Cerebellar cortex (tissue), 1 donor: ENCODE data around the gene WWOX.
A peak's percentile ranks its signal among the peaks of the same experiment; 100 is the strongest.
"Not testable (repeated sequence)": the region's sequence is repeated elsewhere in the genome, so short reads cannot be mapped to it uniquely, and the experiment has no call there.

Source experiments
- DNase-seq: peaks from one replicate; pipeline ENCODE4 v3.0.0-alpha.2; 2015; ENCODE audit warnings: low spot score

WWOX gene

DNA sequence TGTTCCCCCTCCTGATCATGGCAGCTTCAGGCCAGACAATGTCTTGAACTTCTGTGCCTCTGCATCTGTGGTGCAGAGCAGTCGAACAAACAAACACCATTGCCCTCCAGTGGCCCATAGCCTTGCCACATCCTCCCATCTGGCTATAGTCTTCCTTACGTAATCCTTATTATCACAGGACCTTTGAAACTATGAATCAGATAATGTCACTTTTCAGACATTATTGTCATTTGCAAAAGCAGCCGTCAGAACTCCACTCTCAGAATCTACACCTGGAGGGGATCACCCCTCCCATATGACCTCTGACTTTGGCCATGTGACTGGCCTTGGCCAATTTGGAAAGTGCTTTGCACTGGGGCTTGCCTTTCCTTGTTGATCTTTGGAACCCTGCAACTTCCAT, 1113.8 kb downstream of the WWOX start:
- DNase-seq: no peak

DNA sequence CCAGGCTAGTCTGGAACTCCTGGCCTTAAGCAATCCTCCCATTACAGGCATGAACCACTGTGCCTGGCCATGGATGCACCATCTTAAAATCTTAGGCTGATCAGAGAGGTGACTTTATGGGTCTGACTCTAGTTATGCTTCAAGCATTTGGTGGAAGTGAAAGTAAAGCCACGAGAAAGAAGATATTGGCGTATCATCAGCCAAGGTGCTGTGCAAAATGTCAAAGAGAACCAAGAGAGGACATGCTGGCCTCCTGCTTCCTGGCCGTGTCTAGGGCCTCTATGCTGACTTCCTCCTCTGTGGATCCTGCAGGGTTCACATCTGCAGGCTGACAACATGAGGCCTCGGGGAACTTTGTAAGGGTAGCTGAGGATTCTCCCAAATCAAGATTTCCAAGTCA, 1115.8 kb downstream of the WWOX start:
- DNase-seq: no peak

DNA sequence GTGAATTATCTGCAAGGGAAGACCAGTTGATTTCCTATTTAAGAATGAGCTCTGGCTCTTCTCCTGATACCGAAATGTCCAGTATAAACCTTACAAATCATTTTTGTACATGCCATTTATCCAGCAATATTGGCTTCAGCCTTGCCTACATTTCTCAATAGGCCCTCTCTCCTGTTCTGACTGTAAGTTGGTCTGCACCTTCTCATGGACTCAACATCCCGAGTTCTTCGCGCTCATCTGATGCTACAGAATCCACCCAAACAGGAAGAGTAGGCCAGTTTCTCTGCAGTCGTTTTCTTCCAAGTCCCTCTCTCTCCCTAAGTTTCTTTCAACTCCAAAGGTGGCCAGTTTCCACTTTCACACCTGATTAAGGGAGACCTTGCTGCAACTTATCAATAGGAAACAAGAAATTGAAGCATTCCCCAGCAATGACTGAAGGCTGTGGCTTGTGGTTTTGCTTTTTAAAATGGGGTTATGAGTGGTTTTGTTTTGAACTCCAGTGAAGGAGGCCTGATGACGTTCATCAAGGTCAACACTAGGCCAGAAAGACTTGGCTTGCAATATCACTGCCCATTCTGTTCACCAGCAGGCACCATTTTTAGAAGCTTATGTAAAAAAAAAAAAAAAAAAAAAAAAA, 1118.0 kb downstream of the WWOX start:
- DNase-seq: no peak

DNA sequence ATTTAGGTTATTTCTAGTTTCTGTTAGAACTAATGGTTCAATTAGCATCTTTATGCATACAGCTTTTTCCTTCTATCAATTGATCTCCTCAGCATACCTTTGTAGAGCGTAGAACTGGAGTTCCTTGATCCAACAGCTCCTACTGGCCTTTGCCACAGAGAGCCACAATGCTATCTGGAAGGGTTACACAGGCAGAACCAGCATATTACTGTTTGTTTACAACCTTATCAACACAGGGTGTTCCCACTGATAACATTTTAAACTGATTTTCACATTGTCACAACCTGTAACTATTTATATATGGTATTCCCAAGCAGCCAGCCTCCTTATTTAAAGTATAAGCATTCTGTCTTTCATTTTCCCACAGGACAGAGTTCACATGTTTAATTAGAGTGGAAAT, 1118.9 kb downstream of the WWOX start:
- no peak for DNase-seq

DNA sequence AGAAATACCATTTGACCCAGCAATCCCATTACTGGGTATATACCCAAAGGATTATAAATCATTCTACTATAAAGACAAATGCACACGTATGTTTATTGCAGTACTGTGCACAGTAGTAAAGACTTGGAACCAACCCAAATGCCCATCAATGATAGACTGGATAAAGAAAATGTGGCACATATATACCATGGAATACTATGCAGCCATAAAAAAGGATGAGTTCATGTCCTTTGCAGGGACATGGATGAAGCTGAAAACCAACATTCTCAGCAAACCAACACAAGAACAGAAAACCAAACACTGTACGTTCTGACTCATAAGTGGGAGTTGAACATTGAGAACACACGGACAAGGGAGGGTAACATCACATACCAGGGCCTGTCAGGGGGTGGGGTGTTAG, 1126.5 kb downstream of the WWOX start:
- DNase-seq: not testable (repeated sequence)

DNA sequence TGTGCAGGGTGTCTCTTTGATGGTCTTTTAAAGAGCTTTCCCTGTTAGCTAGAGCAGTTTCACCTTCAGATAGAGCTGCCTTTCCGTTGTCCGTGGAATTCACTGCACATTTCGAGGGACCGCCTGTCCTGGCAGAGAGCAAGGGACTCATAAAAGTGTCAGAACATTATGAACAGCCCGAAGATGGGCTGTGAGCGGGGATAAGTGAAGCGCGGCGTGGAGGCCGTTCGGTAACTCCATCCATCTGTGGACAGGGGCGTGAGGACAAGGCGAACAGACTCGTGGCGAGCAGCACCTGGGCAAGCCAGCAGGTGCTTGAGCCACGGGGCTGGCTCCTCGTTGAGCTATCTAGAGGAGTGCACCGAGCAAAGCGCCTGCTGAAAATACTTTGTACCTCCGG, 1129.9 kb downstream of the WWOX start:
- no peak for DNase-seq

DNA sequence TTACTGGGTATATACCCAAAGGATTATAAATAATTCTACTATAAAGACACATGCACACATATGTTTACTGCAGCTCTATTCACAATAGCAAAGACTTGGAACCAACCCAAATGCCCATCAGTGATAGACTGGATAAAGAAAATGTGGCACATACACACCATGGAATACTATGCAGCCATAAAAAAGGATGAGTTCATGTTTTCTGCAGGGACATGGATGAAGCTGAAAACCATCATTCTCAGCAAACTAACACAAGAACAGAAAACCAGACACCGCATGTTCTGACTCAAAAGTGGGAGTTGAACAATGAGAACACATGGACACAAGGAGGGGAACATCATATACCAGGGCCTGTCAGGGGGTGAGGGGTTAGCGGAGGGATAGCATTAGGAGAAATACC, 1146.2 kb downstream of the WWOX start:
- not testable (repeated sequence) for DNase-seq

DNA sequence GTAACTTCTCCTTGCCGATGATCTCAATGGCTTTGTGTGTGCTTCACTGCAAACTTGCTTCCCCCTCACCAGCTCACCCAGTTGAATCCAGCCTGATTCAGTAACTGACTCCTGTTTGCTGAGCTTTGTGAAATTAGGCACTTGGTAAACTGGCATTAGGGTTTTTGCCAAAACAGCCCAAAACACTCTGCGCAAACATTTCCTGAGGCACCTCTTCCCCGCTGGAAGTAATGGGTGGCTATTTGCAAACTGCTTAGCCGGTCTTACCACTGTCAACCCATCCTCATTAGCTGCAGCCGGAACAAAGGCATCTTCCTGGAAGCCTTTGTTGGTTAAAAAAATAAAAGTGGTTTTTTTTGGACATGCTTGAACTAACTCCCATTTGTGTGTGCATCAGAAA, 1147.9 kb downstream of the WWOX start:
- DNase-seq: no peak

DNA sequence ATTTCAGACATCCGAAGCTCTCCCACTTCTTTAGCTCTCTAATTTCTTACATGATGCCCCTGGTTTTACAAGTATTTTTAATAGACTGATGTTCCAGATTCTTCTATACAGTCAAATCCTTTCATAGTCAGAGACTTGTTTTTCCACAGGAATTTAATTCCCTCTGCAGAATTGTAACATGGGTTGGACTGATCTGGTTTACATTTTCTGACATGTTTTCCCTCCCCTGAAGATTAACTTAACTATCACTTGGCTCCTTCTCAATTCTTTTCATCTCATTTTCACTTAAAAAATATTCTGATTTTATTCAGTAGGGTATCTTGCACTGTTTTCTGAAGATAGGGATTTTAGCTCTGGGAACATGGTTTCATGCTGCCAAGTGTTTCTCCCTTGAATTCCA, 1148.9 kb downstream of the WWOX start:
- DNase-seq: no peak

DNA sequence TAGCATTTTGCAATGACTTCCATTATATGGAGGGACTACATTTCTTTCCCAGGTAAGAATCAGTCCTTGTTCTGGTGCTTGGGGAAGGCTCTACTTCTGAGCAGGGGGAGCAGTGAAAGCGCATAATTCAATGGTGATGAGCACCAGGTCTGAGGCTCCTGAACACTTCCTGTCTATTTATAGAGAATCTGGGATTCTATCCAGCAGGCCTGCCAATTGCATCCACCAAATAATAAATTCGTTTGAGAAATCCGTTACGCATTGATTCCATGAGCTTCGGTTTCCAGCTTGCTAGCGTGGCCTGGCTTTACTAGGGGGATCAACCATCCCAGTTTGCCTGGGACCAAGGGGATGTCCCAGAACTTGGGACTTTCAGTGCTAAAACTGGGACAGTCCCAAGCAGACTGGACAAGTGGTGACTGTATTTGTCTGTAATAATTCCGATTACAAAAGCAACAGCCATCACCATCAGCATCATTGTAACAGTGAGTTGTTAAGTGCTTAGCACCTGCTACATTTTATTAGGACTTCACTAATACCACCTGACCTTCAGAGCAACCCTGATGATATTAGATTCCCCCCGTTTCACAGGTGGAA, 1151.1 kb downstream of the WWOX start:
- peak; percentile 53 for DNase-seq

DNA sequence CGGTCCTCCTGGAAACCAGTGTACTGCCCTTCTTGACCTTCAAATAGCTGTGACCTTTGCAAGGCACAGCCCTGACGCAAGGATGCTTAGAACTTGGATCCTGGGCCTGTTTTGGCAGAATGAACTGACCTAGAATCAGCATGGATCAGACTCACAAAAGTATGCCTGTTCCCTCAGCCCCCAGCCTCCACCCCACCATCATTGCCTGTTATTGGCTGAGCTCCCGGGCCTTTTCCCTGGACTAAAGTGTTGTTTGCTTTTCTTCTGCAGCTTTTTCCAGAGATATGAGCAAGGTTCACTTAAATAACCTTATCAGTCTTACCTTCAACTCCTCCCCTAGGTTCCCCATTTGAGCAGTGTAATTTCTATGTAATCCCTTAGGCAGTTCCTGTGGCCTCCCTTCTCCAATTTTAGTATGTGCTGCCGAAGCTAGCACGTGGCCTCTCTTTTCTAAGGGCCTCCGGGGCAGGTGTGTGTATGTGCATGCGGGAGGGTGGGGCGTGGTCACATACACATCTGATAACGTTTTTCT, 1153.7 kb downstream of the WWOX start:
- no peak for DNase-seq

DNA sequence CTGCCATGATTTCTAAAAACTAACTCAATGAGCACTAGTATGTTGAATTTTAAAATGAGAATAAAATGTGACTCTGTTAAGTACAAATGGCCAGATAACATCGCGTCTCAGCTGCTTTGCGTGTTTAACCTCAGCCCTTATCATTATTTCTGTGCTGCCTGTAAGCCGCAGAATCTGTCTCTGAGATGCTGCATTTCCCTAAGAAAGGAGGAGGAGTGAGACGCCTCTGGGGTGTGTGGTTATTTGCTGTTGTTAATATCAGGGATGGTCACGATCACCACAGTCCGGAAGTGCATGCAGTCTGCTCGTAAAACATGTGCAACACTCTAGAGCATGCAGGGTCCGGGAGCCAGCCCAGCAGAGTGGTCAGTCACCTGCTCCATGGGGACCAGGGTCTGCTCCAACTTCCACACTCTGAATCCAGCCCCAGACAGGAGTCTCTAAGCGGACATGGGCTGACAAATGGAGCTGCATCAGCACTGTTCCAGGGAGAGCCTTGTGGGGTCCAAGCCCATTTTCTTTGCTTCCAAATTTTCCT, 1158.6 kb downstream of the WWOX start:
- no peak for DNase-seq

DNA sequence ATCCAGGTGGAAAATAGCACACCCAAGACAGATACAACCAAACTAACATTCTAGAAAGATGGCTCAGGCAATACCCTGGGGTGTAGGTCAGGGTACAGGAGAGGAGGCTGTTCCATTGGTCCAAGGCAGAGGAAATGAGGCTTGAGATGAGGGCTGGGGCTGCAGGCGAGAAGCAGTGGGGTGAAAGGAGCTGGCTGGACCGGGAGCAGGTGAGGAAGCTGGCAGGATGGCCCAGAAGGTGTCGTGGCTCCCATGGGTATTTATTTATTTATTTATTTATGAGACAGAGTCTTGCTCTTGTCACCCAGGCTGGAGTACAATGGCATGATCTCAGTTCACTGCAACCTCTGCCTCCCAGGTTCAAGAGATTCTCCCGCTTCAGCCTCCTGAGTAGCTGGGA, 1161.4 kb downstream of the WWOX start:
- DNase-seq: not testable (repeated sequence)

DNA sequence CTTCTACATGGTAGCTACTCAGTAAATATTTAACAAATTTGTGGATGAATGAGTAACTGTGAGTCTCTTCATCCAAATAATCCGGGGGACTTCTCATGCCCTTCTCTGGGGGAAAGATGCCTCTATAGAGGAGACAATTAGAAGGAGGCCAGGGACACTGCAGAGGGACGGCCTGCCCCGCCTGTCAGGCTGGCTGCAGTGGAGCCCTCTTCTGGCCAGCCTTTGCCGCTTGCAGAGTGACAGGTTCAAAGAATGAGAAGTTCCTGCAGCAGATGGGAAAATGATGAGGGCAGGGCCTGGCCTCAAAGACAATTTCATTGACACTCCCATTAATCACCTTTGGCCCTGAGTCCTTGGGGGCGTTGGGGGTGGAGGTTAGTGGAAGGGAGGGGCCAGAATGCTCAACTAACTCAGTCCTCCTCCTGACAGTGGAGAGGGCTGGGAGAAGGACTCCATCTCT, 1162.1 kb downstream of the WWOX start:
- DNase-seq: peak; percentile 15

DNA sequence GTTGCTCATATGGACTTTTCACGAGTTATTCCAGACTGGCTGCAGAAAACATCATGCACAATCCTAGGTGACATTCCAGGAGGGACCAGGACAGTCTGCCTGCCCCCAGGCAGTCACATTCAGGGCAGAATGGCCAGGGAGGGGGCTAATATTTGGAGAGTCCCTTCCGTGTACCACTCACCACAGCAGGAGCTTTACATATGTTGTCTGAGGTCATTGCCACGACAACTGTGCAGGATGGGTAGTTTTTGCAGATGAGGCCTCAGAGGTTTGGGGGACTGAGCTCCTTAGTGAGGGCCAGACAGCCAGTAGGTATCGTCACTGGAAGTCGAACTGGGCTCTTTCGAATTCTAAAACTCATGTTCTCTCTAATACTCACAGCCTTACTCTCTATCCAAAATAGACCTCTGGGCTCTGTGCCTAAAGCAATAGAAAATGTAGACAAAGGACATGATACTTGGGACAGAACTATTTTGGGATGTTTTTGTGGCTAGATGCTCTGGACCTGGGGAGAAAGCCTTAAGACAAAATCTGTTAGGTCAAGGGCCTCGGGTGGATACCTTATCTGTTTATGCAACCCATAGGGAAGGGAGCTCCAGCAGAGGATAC, 1162.6 kb downstream of the WWOX start:
- DNase-seq: no peak
